ENCODE data around the gene HS6ST2. TPM values are rescaled to one million over a fixed set of nuclear protein-coding genes. Genes with fewer than 3 reads are reported as not detected.

Gene HS6ST2
- total RNA-seq, 1 experiment from 2014 or later: 0.26 TPM

GRCh38 chrX:132744470-132744869, 214.0 kb downstream of the HS6ST2 start:
- POLR2A ChIA-PET: no interaction called here
- TF ChIP-seq POLR2AphosphoS5 (IDR thresholded peaks at IDR 0.05; ENCODE audit: low read depth, low read length) (no peak), SIN3A (IDR thresholded peaks at IDR 0.05; ENCODE audit: borderline replicate concordance, insufficient read depth, low read depth, low read length) (no peak), CTCF (IDR thresholded peaks at IDR 0.05) (no peak), TCF7L2 (IDR thresholded peaks at IDR 0.05; ENCODE audit: low read depth, low read length) (no peak)
- TF ChIP-seq, protein P1, sequence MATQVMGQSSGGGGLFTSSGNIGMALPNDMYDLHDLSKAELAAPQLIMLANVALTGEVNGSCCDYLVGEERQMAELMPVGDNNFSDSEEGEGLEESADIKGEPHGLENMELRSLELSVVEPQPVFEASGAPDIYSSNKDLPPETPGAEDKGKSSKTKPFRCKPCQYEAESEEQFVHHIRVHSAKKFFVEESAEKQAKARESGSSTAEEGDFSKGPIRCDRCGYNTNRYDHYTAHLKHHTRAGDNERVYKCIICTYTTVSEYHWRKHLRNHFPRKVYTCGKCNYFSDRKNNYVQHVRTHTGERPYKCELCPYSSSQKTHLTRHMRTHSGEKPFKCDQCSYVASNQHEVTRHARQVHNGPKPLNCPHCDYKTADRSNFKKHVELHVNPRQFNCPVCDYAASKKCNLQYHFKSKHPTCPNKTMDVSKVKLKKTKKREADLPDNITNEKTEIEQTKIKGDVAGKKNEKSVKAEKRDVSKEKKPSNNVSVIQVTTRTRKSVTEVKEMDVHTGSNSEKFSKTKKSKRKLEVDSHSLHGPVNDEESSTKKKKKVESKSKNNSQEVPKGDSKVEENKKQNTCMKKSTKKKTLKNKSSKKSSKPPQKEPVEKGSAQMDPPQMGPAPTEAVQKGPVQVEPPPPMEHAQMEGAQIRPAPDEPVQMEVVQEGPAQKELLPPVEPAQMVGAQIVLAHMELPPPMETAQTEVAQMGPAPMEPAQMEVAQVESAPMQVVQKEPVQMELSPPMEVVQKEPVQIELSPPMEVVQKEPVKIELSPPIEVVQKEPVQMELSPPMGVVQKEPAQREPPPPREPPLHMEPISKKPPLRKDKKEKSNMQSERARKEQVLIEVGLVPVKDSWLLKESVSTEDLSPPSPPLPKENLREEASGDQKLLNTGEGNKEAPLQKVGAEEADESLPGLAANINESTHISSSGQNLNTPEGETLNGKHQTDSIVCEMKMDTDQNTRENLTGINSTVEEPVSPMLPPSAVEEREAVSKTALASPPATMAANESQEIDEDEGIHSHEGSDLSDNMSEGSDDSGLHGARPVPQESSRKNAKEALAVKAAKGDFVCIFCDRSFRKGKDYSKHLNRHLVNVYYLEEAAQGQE (IDR thresholded peaks at IDR 0.05; ENCODE audit: insufficient read depth in 1 of 2, low read depth in 2 of 2, low read length in 1 of 2): no peak
- no TSS peak for BruUV-seq (replicated peaks)
- Histone ChIP-seq H3K27ac (ENCODE audit: low read length) (no peak overlapping the region), H3K27me3 (ENCODE audit: control insufficient read depth, insufficient read depth, low read length) (no peaks in the 10 kb centered on the region), H3K36me3 (ENCODE audit: control insufficient read depth, insufficient read depth, low read length) (no peaks in the 10 kb centered on the region), H3K4me3 (ENCODE audit: low read depth in 2 of 2, low read length in 2 of 2) (no peak overlapping the region), H3K4me1 (ENCODE audit: control insufficient read depth, insufficient read depth, low read length) (no peaks in the 10 kb centered on the region), H3K9me3 (ENCODE audit: control insufficient read depth, insufficient read depth, low read depth, low read length) (no peaks in the 10 kb centered on the region)
- in situ Hi-C loops (cut with HindIII; ENCODE audit: low pct_unique_long_range_greater_than_20kb, low sequenced_read_pairs): no loop called here
- ATAC-seq: no peak
- intact Hi-C loops (cut with micrococcal nuclease; ENCODE audit: unreplicated experiment): no loop called here
- CTCF ChIA-PET: no interaction called here
- DNase-seq (ENCODE audit: low read depth, low spot score): no peak

DNA sequence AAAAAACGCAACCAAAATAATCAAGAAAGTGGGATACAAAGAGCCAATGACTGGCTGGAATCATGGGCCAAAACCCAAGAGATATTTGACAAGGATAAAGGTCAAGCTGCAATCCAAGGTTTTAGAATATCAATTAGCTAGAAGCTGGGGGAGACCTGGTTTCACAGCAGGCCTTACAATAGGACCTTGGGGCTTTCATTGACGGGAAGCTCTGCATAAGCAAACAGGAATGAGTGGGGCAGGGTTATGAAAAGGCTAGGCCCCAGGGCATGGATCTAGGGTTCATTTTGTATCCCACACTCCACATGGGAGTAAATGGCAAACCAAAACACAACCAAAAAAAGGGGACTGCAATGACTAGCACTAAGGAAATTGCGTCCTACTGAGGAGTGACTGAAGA, 215.3 kb downstream of the HS6ST2 start:
- H3K27me3 ChIP-seq (ENCODE audit: control insufficient read depth, insufficient read depth, low read length): no peaks in the 10 kb centered on the region
- no peaks in the 10 kb centered on the region for H3K36me3 ChIP-seq (ENCODE audit: control insufficient read depth, insufficient read depth, low read length)
- H3K9me3 ChIP-seq (ENCODE audit: control insufficient read depth, insufficient read depth, low read depth, low read length): no peaks in the 10 kb centered on the region
- in situ Hi-C loops (cut with HindIII; ENCODE audit: low pct_unique_long_range_greater_than_20kb, low sequenced_read_pairs) (no loop called here), intact Hi-C loops (cut with micrococcal nuclease; ENCODE audit: unreplicated experiment) (no loop called here)
- CTCF ChIA-PET: no interaction called here
- POLR2A ChIA-PET: no interaction called here
- H3K4me1 ChIP-seq (ENCODE audit: control insufficient read depth, insufficient read depth, low read length): no peaks in the 10 kb centered on the region
- H3K4me3 ChIP-seq (ENCODE audit: low read depth in 2 of 2, low read length in 2 of 2): no peak overlapping the region
- DNase-seq (ENCODE audit: low read depth, low spot score) (no peak), ATAC-seq (no peak)
- no TSS peak for BruUV-seq (replicated peaks)
- no peak overlapping the region for H3K27ac ChIP-seq (ENCODE audit: low read length)
- TF ChIP-seq SIN3A (IDR thresholded peaks at IDR 0.05; ENCODE audit: borderline replicate concordance, insufficient read depth, low read depth, low read length) (no peak), POLR2AphosphoS5 (IDR thresholded peaks at IDR 0.05; ENCODE audit: low read depth, low read length) (no peak), TCF7L2 (IDR thresholded peaks at IDR 0.05; ENCODE audit: low read depth, low read length) (no peak), CTCF (IDR thresholded peaks at IDR 0.05) (no peak)
- TF ChIP-seq, protein P1 (IDR thresholded peaks at IDR 0.05; ENCODE audit: insufficient read depth in 1 of 2, low read depth in 2 of 2, low read length in 1 of 2): no peak
